Suprapubic skin (tissue), 4 donors: ENCODE measurements around the gene MAST4. TPM values are rescaled to one million over a fixed set of nuclear protein-coding genes. Genes with fewer than 3 reads are reported as not detected.

Experiments used
- DNase-seq, 2 donors: peaks; one replicate each; pipeline ENCODE4 v3.0.0-alpha.2; 2019; ENCODE audit warnings: low spot score in 2 of 2
- H3K27ac ChIP-seq: fragments of 200-600 bp; sonication (generic); one replicate; pipeline ENCODE4 v1.5.1; 2019
- H3K27me3 ChIP-seq: fragments of 200-600 bp; sonication (generic); one replicate; pipeline ENCODE4 v1.5.1; 2019
- H3K36me3 ChIP-seq: fragments of 200-600 bp; sonication (generic); one replicate; pipeline ENCODE4 v1.5.1; 2019
- H3K4me1 ChIP-seq: fragments of 200-600 bp; sonication (generic); one replicate; pipeline ENCODE4 v1.5.1; 2019
- H3K4me3 ChIP-seq: fragments of 200-600 bp; sonication (generic); one replicate; pipeline ENCODE4 v1.5.1; 2019; ENCODE audit warnings: mild to moderate bottlenecking
- H3K9me3 ChIP-seq: fragments of 200-600 bp; sonication (generic); one replicate; pipeline ENCODE4 v1.5.1; 2019
- CTCF ChIP-seq, 2 donors: fragments of 200-600 bp in 1 of 2; fragments of 450-650 bp in 1 of 2; sonication (generic) in 1 of 2; IDR thresholded peaks; one replicate each; pipeline ENCODE4 v1.5.1; 2016 to 2019; ENCODE audit warnings: antibody characterized with exemption in 2 of 2, mild to moderate bottlenecking in 1 of 2, moderate library complexity in 1 of 2
- EP300 ChIP-seq: sonication (generic); formaldehyde crosslinking; IDR thresholded peaks from one replicate; pipeline ENCODE4 v1.6.1; 2017; ENCODE audit warnings: antibody characterized with exemption
- POLR2A ChIP-seq, 2 donors: fragments of 450-650 bp; IDR thresholded peaks; one replicate each; pipeline ENCODE4 v1.6.1; 2017; ENCODE audit warnings: antibody characterized with exemption in 2 of 2, mild to moderate bottlenecking in 2 of 2, moderate library complexity in 2 of 2
- POLR2AphosphoS5 ChIP-seq, 3 donors: sonication (generic); formaldehyde crosslinking; IDR thresholded peaks; one replicate each; pipeline ENCODE4 v1.6.1; 2017; ENCODE audit warnings: antibody characterized with exemption in 3 of 3
- WGBS: methylation state at CpG from one replicate; pipeline ENCODE4 v1.1.5; 2018; 5-methylcytosine and 5-hydroxymethylcytosine counted together
- total RNA-seq, 4 donors: library from RNA; depleted of rRNA; stranded (reverse); fragments of >200 nt; gene quantifications; one replicate each; pipeline ENCODE4 v1.1.0, GENCODE V29; 2016

MAST4 gene
- total RNA-seq, 4 donors from 2014 or later, result 79.2 to 144 (median 98.1) TPM

DNA sequence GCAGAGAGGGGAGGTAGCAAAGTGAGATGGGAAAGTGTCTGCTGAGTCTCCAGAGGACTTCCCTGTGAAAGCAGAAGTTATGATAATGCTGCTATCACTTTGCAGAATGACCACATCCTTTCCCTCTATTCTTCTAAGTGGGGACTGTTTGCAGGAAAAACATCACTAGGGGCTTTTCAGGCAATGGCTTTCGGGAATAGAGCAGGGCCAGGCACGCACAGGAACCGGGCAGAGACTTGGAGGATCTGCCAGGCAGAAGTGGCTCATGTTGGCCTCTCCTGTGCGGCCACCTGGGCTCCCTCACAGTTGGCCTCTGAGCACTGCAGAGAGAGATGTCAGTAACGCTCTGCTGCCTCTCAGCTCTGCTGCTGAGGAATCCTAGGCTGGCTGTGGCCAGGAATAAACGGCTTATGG is 214.7 kb downstream of the MAST4 start:
- no peak for TF ChIP-seq EP300
- no peak for TF ChIP-seq POLR2A (IDR thresholded peaks at IDR 0.05)
- no peak for TF ChIP-seq CTCF (IDR thresholded peaks at IDR 0.05)
- TF ChIP-seq POLR2AphosphoS5 (IDR thresholded peaks at IDR 0.05), result no peak
- Histone ChIP-seq H3K36me3 (no peaks in the 10 kb centered on the region), H3K27me3 (no peaks in the 10 kb centered on the region), H3K4me3 (no peak overlapping the region), H3K4me1 (no peaks in the 10 kb centered on the region), H3K9me3 (no peaks in the 10 kb centered on the region), H3K27ac (no peak overlapping the region)
- no peak for DNase-seq
- WGBS, result 64% methylated on average over 6 of the region's 6 CpGs

DNA sequence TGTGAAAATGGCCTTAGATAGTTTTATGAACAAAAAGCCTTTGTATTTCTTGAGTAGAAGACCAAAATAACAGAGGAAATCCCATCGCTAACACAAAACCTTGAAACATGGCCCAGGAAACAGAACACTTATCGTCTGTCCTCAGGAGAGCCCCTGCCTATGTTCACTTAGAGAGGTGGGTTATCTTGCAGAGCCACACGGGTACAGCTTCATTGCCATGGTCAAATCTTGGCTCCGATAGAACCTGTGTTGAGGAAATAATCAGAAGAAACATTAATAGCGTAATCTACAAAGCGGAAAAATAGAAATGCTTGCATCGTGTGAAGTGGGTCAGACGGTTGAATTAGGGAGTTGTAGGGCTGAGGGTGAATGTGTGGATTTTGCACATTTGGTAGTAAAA is 216.1 kb downstream of the MAST4 start:
- Histone ChIP-seq H3K27me3 (no peaks in the 10 kb centered on the region), H3K4me1 (no peaks in the 10 kb centered on the region), H3K27ac (no peak overlapping the region), H3K4me3 (no peak overlapping the region), H3K36me3 (no peaks in the 10 kb centered on the region), H3K9me3 (no peaks in the 10 kb centered on the region)
- no peak for DNase-seq
- TF ChIP-seq POLR2AphosphoS5 (IDR thresholded peaks at IDR 0.05) (no peak), POLR2A (IDR thresholded peaks at IDR 0.05) (no peak), EP300 (no peak), CTCF (IDR thresholded peaks at IDR 0.05) (no peak)
- 90% methylated on average over 8 of the region's 8 CpGs for WGBS

- Histone ChIP-seq H3K36me3 (no peaks in the 10 kb centered on the region), H3K27ac (no peak overlapping the region), H3K4me3 (no peak overlapping the region), H3K9me3 (no peaks in the 10 kb centered on the region), H3K4me1 (no peaks in the 10 kb centered on the region), H3K27me3 (no peaks in the 10 kb centered on the region)
- WGBS, result 81% methylated on average over 1 of the region's 1 CpG
- DNase-seq, result no peak
- TF ChIP-seq EP300 (no peak), POLR2A (IDR thresholded peaks at IDR 0.05) (no peak), POLR2AphosphoS5 (IDR thresholded peaks at IDR 0.05) (no peak), CTCF (IDR thresholded peaks at IDR 0.05) (no peak)
Observed at GRCh38 chr5:66813306-66813705, 217.1 kb downstream of the MAST4 start.

GRCh38 chr5:66814146-66814991 is 218.2 kb downstream of the MAST4 start:
- WGBS, result 39% methylated on average over 6 of the region's 6 CpGs
- no peaks in the 10 kb centered on the region for H3K4me1 ChIP-seq

More at GRCh38 chr5:66814146-66814991, 218.2 kb downstream of the MAST4 start:
- Histone ChIP-seq H3K27me3 (no peaks in the 10 kb centered on the region), H3K9me3 (no peaks in the 10 kb centered on the region), H3K4me3 (no peak overlapping the region), H3K27ac (no peak overlapping the region), H3K36me3 (no peaks in the 10 kb centered on the region)
- no peak for DNase-seq
- TF ChIP-seq POLR2AphosphoS5 (IDR thresholded peaks at IDR 0.05) (no peak), CTCF (IDR thresholded peaks at IDR 0.05) (peak in 1 of 2 donors; percentile 69), POLR2A (IDR thresholded peaks at IDR 0.05) (no peak), EP300 (no peak)
